GM18502 (cell line): ENCODE results near the gene ZNF862.

ENCODE experiments used
- ATAC-seq: cut with Tn5 transposase; IDR thresholded peaks from one replicate; pipeline ENCODE4 v1.9.1; 2021; ENCODE audit warnings: mild to moderate bottlenecking; ENCODE audit not compliant: unreplicated experiment, poor library complexity

ZNF862 gene

DNA sequence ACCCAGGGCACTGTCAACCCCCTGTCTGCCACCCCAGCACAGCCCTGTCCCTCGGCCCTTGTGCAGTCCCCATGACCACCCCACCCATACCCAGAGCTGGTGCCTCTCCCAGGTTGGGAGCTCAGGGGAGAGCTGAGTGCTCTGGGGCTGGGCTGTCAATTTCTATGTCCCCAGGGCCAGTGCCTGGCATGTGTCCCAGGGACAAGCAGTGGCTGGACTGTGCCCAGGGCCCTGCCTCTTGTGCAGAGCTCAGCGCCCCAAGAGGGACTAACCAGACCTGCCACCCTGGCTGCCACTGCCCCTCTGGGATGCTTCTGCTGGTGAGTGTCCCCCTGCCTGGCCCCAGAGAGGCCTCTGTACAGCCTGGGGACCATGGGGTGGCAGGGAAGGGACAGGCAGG is 29.0 kb upstream of the ZNF862 start:
- no peak for ATAC-seq

DNA sequence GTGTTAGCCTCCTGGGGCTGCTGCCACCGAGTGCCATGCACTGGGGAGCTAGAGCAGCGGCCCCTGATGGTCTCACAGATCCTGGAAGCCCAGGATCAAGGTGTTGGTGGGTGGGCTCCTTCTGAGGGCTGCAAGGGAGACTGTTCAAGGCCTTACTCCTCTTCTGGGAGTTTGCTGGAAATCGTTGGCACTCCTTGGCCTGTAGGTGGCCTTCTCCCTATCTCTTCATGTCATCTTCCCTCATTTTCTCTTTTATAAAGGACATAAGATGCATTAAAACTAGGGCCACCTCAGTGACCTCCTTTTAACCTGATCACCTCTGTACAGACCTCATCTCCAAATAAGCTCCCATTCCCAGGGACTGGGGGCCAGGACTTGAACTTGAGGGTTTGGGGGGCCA is 27.0 kb upstream of the ZNF862 start:
- no peak for ATAC-seq

DNA sequence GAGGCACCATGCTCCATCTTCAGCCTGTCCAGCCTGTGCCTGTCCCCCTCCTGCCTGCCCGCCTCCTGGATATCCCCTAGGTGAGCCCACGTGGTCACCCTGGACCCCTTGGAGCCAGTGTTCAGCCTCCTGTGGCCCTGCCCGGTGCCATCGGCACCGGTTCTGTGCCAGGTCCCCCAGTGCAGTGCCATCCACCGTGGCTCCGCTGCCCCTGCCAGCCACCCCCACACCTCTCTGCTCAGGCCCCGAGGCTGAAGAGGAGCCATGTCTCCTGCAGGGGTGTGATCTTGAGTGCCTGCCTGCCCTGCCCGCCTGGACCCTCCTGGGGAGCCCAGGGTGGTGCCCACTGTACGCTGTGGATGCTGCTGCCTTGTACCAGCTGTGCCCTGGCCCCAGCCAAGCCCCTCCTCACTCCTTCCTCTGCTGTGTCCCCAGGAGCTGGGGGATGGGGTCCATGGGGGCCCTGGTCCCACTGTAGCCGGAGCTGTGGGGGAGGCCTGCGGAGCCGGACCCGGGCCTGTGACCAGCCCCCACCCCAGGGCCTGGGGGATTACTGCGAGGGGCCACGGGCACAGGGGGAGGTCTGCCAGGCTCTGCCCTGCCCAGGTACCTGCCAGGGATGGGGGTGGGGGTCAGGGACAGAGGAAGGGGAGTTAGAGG is 26.2 kb upstream of the ZNF862 start:
- ATAC-seq, result no peak

DNA sequence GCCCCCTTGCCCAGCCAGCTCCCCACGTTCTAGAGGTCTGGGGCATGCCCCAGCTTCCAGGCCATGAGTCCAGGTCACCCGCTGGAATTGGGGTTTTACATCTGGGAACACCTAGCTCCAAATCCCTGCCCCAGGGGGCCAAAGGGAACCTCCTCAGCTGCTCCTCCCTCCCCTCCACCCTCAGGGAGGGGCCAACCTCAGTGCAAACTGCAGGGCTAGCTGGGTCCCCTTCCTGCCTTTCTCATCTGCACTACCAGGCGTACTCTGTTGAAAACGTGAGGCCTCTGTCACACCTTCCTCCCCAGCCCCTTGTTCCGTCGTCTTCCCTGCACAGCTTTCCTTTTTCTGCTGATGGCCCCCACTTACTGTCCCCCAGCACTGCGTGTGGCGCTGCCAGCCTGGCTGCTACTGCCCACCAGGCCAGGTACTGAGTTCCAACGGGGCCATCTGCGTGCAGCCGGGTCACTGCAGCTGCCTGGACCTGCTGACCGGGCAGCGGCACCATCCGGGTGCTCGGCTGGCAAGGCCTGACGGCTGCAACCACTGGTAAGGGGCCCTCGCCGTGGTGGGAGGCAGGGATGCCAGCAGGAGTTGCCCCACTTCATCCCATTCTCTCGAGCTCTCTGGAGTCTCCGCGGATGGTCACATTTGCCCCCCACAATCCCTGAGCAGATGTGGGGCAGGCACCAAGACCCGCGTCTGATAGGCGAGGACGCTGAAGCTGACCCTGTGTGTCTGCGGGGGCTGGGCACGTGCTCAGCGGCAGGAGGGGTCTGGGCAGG is 24.7 kb upstream of the ZNF862 start:
- ATAC-seq, result no peak

DNA sequence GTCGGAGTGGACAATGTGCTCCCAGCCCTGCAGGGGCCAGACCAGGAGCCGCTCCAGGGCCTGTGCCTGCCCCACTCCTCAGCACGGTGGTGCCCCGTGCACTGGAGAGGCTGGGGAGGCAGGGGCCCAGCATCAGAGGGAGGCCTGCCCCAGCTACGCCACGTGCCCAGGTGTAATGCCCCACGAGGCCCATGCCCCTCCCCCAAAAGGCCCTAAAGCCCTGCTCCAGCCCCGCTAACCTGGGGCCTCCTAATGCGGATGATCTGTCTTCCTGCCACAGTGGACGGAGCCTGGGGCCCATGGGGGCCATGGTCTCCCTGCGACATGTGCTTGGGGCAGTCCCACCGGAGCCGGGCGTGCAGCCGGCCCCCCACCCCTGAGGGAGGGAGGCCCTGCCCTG is 23.7 kb upstream of the ZNF862 start:
- no peak for ATAC-seq

DNA sequence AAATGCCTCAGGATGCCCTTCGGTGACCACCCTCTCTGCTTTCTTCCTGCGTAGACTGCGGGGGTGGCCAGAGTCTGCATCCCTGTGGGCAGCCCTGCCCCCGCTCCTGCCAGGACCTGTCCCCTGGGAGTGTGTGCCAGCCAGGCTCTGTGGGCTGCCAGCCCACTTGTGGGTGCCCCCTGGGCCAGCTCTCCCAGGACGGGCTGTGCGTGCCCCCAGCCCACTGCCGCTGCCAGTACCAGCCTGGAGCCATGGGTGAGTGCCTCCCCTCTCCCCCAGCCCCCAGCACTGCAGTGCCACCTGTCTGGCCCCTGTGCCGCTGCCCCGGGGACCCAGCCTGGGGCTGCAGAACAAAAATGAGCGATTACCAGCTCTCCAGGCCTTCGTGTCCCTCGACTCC is 23.1 kb upstream of the ZNF862 start:
- no peak for ATAC-seq

DNA sequence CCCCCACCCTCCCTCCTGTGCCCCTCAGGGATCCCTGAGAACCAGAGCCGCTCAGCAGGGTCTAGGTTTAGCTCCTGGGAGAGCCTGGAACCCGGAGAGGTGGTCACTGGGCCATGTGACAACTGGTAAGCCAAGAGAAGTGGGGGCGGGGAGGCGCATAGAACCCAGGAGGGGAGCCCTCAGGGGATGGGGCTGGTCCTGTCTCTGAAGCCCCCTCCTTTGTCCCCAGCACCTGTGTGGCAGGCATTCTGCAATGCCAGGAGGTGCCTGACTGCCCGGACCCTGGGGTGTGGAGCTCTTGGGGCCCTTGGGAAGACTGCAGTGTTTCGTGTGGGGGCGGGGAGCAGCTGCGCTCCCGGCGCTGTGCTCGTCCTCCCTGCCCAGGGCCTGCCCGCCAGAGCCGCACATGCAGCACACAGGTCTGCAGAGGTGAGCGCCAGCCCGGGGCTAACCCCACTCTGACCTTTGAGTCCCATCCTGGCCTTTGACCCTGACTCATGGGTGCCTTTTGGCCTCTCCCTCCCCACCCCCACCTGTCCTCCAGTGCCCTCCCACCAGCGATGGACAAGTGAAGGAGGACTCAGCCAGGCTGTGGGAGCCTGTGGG is 22.4 kb upstream of the ZNF862 start:
- no peak for ATAC-seq

DNA sequence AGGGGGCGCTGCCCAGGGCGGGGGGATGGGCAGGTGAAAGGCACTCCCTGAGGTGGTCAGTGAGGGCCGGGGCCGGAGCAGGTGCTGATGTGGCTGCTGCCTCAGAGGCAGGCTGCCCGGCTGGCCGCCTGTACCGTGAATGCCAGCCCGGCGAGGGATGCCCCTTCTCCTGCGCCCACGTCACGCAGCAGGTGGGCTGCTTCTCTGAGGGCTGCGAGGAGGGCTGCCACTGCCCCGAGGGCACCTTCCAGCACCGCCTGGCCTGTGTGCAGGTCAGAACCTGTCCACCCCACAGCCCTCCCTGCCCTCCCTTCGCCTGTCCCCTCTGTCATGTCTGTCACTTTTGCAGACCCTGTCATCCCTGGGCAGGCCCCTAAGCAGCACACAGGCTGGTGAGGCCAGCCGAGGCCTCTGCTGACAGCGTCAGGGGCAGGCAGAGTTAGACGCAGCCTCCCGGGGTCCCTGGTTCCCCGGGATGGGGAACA is 21.9 kb upstream of the ZNF862 start:
- no peak for ATAC-seq

DNA sequence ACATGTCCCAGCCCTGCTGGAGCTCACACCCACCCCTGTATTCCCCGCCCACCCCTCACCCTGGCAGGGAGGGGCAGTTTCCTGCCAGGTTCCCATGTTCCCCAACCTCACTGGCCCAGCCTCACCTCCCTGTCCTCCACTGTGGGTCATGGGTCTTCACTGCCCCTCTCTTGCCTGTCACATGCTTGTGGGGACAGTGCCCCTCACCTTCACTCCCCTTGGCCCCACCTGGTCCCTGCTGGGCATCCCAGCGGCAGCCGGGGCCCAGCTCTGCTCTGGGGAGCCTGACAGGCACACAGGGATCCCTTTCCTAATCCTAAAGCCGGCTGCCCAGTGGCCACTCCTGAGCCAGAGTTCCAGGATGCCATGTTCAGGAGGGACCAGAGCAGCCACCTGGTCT is 21.4 kb upstream of the ZNF862 start:
- ATAC-seq, result no peak

DNA sequence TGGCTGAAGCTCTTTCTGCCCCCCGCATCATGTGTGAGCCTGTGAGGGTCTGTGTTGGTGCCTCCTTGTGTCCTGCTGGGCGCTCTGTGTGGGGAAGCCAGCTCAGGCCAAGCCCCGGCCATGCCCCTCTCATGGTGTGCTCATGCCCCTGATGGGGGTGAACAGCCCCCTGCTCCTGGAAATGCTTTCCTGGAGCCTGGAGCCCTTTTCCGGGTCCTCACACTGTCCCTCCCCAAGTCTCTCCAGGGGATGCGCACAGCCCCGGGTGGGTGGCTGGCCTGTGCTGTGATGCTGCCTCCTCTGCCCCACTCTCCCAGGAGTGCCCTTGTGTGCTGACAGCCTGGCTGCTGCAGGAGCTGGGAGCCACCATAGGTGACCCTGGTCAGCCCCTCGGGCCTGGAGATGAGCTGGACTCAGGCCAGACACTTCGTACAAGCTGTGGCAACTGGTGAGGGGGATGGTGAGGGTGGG is 20.8 kb upstream of the ZNF862 start:
- ATAC-seq, result no peak

DNA sequence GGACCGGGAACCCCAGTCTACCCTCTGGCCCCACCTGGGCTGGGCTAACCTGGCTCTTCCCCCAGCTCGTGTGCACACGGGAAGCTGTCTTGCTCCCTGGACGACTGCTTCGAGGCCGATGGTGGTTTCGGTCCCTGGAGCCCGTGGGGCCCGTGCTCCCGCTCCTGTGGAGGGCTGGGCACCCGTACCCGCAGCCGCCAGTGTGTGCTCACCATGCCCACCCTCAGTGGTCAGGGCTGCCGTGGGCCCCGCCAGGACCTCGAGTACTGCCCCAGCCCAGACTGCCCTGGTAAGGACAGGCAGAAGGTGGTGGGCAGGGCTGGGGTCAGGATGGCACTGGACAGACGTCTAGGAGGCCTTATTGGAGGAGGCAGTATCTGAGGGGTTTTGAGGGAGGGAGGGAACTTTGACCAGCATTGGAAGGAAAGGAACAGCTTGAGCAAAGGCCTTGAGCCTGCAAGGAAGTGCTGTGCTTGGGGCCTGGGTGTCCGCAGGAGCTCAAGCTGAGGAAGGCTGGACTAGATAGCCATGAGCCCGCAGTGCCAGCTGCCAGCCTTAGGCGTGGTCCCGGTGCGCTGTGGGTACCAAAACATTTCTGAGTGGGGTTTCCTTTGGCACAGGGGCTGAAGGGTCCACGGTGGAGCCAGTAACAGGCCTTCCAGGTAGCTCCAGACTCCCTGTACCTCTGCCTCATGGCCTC is 20.2 kb upstream of the ZNF862 start:
- ATAC-seq, result no peak

DNA sequence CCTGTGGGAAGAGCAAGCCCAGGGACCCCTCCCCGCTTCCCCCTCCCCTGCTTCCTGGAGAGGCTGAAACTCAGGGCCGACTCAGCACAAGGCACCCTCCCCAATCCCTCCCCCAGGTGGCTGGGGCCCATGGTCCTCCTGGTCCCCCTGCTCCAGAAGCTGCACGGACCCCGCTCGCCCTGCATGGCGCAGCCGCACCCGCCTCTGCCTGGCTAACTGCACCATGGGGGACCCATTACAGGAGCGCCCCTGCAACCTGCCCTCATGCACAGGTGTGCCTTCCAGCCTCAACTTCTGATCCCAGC is 19.7 kb upstream of the ZNF862 start:
- no peak for ATAC-seq

DNA sequence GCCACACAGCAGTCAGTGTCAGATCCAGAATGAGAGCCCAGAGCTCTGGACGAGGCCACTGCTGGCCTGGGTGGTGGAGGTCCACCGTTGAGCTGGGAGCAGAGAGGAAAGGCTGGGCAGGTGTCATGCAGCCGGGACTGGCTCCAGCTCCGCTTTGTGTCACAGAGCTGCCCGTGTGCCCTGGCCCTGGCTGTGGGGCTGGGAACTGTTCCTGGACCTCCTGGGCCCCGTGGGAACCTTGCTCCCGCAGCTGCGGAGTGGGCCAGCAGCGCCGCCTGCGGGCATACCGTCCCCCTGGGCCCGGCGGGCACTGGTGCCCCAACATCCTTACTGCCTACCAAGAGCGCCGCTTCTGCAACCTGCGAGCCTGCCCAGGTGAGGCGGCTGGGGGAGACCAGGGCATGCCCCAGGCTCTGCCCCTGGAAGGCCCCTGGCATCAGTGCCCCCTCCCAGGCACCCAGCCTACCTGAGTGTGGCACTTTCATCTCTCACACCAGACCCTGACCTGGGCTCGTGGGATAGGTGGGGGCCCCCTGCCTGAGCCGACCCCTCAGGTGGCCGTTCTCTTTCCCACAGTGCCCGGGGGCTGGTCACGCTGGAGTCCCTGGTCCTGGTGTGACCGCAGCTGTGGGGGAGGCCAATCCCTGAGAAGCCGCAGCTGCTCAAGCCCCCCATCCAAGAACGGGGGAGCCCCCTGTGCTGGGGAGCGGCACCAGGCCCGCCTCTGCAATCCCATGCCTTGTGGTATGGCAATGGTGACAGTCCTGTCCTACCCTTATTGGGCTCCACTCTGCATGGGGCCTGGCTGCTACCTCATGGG is 18.8 kb upstream of the ZNF862 start:
- no peak for ATAC-seq

DNA sequence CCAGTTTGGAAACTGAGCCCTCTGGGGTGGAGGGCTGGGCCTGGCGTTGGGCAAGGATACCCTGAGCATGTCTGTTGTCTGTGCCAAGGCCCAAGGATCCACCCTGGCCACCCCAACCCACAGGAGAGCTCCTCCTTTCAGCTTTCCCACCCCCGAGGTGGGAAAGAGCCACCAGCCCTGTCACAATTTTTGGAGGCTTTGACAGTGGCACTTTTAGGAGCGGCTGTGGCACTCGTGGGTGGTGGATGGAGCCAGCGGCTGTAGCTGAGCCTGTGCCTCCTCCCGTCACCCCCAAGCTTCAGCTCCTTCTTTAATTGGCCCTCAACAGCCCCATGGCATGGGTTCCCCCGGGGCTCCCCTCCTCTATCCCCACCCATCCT is 18.2 kb upstream of the ZNF862 start:
- ATAC-seq, result no peak

DNA sequence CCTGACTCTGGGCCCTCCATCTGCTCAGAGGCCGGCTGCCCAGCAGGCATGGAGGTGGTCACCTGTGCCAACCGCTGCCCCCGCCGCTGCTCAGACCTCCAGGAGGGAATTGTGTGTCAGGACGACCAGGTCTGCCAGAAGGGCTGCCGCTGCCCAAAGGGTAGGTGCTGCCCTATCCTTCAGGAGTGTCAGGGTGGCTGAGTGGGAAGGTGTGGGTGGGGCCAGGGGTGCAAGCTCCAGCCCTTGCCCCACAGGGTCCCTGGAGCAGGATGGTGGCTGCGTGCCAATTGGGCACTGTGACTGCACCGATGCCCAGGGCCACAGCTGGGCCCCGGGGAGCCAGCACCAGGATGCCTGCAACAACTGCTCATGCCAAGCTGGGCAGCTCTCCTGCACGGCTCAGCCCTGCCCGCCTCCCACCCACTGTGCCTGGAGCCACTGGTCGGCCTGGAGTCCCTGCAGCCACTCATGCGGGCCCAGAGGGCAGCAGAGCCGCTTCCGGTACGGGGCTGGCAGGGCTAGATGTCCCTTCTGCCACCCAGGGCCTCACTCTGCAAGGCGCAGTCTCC is 17.5 kb upstream of the ZNF862 start:
- ATAC-seq, result no peak

DNA sequence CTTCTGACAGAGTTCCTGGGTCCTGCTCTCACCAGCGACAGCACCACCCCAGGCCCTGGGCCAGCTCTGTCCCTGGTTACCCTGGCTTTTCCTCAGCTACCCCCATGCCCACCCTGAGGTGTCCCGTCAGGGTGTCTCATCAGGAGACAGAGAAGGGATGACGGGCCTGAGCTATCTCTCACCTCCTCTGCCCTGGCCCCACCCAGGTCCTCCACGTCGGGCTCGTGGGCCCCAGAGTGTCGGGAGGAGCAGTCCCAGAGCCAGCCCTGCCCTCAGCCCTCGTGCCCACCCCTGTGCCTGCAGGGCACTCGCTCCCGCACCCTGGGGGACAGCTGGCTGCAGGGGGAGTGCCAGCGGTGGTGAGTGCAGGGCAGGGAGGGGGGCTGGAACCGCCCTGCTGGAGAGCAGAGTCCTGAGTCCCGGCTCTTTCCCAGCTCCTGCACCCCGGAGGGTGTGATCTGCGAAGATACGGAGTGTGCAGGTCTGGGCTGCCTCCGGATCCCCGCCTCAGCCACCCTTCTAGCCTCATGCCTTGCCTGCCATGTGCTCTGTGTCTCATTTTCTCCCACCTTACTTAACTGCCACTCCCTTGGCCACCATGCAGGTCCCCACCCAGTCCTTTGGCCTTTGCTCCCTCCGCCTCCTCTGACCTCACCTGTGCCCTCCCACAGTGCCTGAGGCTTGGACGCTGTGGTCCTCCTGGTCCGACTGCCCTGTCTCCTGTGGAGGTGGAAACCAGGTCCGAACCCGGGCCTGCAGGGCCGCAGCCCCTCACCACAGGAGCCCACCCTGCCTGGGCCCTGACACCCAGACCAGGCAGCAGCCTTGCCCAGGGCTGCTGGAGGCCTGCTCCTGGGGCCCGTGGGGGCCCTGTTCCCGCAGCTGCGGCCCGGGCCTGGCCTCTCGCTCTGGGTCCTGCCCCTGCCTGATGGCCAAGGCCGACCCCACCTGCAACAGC is 16.7 kb upstream of the ZNF862 start:
- ATAC-seq, result no peak

DNA sequence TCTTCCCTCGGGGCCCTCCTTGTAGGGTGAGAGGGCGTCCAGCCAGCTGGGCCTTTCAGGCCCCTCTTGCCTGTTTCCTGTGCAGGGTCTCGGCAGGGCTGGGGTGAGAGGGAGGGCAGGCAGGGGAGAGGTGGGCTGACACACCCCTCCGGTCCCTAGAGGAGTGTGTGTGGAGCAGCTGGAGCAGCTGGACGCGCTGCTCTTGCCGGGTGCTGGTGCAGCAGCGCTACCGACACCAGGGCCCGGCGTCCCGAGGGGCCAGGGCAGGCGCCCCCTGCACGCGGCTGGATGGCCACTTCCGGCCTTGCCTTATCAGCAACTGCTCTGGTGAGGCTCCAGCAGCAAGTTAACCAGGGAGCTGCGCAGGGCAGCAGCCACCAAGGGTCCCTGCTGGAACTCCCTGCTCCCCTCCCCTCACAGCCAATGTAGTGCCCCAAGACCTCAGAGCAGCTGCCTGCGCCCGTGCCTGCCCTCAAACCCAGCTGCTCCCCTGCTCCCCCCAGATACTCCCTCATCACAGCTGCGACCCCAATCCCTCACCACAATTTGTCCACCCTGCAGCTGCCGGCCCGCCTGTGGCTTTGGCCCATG is 15.7 kb upstream of the ZNF862 start:
- no peak for ATAC-seq

DNA sequence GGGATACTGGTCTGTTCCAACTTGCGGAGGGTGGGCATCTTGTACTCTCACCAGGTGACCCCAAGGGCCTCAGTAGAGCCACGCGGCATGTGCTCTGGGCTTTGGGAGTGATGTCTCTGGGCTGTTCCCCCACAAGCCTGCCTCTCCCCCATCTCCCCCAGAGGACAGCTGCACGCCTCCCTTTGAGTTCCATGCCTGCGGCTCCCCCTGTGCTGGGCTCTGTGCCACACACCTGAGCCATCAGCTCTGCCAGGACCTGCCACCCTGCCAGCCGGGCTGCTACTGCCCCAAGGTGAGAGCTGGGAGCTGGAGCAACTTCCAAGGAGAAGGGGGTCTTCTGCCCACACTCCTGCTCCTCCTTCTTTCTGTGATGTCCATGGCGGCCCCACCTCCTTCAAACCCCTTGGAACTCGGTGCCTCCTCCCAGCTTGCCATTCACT is 15.0 kb upstream of the ZNF862 start:
- no peak for ATAC-seq
